ENCODE data around the gene MARK4.
"Not testable (repeated sequence)": the region's sequence is repeated elsewhere in the genome, so short reads cannot be mapped to it uniquely, and the experiment has no call there.

MARK4 gene

GRCh38 chr19:45250832-45251451 is at the start of gene MARK4:
MARK4 (plus strand) TSS chr19:45251271; CDS start chr19:45251589, 318 bp downstream.
- peak; percentile 42 for DNase-seq

GRCh38 chr19:45202637-45203036 is 48.4 kb upstream of the MARK4 start:
- no peak for DNase-seq

- DNase-seq: no peak
Measured at GRCh38 chr19:45205810-45206209, 45.3 kb upstream of the MARK4 start.

GRCh38 chr19:45206328-45206727 is 44.7 kb upstream of the MARK4 start:
- no peak for DNase-seq

DNA sequence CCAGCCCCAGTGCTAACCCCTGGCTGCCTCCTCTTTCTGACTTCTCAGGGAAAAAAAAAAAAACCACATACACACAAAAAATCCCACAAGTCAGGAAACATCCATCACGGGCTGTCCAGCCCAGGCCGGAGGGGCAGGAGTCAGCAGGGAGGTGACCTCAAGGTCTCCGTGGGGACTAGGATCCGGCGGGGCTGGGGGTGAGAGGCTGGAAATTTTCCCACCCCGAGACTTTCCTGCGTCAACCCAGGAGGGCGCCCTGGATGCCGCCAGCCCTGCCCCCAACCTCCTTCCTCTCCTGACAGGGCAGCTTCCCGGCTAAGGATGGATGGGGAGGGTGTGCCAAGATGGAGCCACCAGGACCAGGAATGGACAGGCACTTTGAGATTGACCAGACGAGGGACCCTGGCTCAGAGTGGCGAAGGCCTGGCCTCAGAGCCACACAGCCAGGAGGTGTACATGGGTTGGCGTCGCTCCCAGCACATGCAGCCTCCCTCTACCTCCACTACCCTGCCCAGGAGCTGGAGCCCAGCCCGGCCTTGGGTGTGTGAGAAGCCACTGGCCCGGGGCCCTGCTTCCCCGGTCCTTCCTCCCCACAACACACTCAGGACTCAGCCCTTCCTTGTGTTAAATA is 39.2 kb upstream of the MARK4 start:
- no peak for DNase-seq

GRCh38 chr19:45213031-45213430 is 38.0 kb upstream of the MARK4 start:
- DNase-seq: no peak

- DNase-seq: no peak
Measured at GRCh38 chr19:45215391-45216191, 35.5 kb upstream of the MARK4 start.

DNA sequence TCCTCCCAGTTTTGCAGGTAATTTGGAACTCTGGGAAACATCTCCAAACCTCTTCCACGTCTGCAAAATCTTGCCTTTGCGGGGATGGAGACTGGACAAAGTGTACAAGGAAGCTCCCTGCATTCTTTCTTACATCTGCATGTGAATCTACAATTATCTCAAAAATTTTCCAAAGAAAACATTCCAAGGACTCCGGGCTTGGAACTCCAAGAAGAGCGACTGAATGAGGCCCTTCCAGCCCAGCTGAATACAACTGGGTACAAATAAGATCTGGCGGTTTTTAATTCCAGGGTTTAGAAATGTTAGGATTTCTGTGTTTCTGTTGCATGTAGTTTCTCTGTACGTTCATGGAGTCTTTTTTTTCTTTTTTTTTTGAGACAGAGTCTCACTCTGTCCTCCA is 34.4 kb upstream of the MARK4 start:
- DNase-seq: no peak

- DNase-seq: no peak
Measured at GRCh38 chr19:45217193-45217956, 33.7 kb upstream of the MARK4 start.

DNA sequence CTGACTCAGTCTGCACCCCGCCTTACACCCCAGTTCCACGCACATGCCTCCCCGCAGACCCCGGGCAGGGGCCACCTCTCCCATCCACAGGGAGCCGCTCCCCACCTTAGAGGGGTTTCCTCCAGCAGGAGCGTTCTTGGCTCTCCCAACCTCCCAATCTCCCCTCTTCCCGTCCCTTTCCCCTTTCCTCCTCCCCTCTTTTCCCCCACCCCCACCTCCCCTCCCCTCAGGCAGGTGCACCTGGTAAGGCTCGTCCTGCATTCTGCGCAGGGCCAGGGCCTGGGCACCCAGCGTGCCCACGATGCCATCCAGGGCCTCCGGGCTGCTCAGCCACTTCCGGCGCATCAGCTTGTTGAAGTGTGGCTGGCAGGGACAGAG is 33.1 kb upstream of the MARK4 start:
- no peak for DNase-seq

GRCh38 chr19:45218426-45218825 is 32.6 kb upstream of the MARK4 start:
- DNase-seq: no peak

- DNase-seq: no peak
Measured at GRCh38 chr19:45218911-45219743, 31.9 kb upstream of the MARK4 start.

DNA sequence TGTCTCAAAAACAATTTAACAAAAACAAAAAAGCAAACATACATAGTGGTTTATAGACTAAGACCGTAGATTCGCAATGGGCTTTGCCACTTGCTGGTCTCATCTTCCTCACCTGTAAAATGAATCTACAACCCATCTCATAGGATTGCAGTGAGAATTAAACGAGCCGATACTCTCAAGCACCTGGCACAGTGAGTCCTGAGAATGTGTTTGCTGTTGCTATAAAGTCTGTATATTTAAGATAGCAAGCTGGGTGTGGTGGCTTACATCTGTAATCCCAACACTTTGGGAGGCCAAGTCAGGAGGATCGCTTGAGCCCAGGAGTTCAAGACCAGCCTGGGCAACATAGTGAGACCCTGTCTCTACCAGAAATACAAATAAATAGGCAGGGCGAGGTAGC is 28.3 kb upstream of the MARK4 start:
- DNase-seq: no peak

- DNase-seq: no peak
Measured at GRCh38 chr19:45223879-45224278, 27.2 kb upstream of the MARK4 start.

DNA sequence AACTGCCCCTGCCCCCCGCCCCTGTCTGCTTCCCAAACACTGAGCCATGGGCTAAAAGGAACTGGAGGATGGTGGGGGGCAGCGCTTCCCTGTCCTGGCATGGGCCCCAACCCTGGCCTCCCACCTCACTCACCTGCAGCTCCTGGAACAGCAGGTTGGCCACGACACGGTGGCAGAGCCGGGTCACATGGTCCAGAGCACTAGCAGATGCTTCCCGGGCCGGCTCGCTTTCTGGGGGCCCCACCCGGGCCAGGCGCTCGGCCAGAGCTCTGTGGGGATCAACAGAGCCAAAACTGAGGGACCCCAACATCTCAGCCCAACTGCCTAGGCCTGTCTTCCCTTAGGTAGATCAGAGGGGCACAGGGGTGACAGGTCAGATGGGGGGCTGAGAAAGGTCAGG is 26.4 kb upstream of the MARK4 start:
- DNase-seq: no peak

GRCh38 chr19:45229056-45229455 is 22.0 kb upstream of the MARK4 start:
- DNase-seq: not testable (repeated sequence)

- DNase-seq: no peak
Measured at GRCh38 chr19:45231891-45232290, 19.2 kb upstream of the MARK4 start.

GRCh38 chr19:45234089-45234869 is 16.8 kb upstream of the MARK4 start:
- no peak for DNase-seq

DNA sequence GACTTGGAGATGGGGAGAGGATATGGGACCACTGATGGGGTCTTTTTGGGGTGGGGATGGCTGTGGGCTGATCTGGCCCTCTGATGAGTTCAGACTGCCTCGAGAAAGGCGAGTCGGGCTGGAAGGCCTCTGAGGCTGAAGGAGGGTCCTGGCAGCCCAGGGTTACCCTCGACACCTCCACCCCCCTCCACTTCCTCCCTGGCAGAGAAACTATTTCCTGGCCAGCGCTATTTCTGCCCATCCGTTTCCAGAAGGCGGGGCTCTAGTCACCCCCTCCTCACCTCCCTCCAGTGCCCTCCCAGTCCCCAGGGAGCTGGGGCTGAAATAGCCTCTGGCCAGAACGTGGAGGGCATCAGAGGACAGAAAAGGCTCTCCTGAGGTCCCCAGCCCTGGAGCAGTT is 15.6 kb upstream of the MARK4 start:
- DNase-seq: no peak

GRCh38 chr19:45238556-45238955 is 12.5 kb upstream of the MARK4 start:
- no peak for DNase-seq

DNA sequence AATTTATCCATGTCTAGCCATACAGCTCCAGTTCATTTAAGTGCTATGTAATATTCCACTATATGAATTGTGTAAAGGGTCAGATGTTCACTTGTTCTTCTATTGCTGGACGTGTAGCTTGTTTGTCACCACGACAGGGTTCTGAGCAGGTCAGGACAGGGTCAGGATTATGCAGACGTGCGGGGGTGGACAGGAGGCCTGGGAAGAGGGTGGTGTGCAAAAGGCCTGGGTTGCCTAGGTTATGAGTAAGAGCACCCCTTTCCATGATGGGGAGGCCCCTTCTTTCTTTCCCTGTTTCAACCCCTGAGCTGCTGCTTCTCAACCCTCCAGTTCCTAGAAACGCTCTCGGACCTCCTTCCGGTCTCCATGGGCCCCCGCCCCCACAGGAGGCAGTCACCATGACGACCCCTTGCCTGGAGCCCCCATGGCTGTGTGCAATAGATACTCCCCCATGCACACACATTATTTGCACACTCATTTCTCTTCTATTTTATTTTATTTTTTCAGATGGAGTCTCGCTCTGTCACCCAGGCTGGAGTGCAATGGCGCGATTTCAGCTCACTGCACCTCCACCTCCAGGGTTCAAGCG is 7.8 kb upstream of the MARK4 start:
- no peak for DNase-seq

Measured in activated CD4-positive, alpha-beta T cell treated with anti-CD3 and anti-CD28 coated beads for 1 hour (primary cell).